Upper lobe of left lung (tissue), 6 donors: Measurements from ENCODE around the gene CAND2. TPM values are rescaled to one million over a fixed set of nuclear protein-coding genes. Genes with fewer than 3 reads are reported as not detected.

Source experiments
- ATAC-seq, 2 donors: fragments of 200-7000 bp; cut with Tn5 transposase; one replicate each; pipeline ENCODE4 v1.9.1; 2022; ENCODE audit warnings: mild to moderate bottlenecking in 2 of 2, moderate library complexity in 2 of 2; ENCODE audit not compliant: low FRiP score in 2 of 2
- DNase-seq, 2 donors: peaks; one replicate each; pipeline ENCODE4 v3.0.0-alpha.2; 2019 to 2020
- H3K27ac ChIP-seq, 4 donors: fragments of 200-600 bp; sonication (generic); one replicate each; pipeline ENCODE4 v1.5.1; 2016 to 2019
- H3K27me3 ChIP-seq, 4 donors: fragments of 200-600 bp; sonication (generic); one replicate each; pipeline ENCODE4 v1.5.1; 2017 to 2019
- H3K36me3 ChIP-seq, 4 donors: fragments of 200-600 bp; sonication (generic); one replicate each; pipeline ENCODE4 v1.5.1; 2016 to 2019
- H3K4me1 ChIP-seq, 4 donors: fragments of 200-600 bp; sonication (generic); one replicate each; pipeline ENCODE4 v1.5.1; 2018 to 2019
- H3K4me3 ChIP-seq, 4 donors: fragments of 200-600 bp; sonication (generic); one replicate each; pipeline ENCODE4 v1.5.1; 2017 to 2019; ENCODE audit warnings: mild to moderate bottlenecking in 2 of 4, moderate library complexity in 1 of 4
- H3K9me3 ChIP-seq, 4 donors: fragments of 200-600 bp; sonication (generic); one replicate each; pipeline ENCODE4 v1.5.1; 2018 to 2019
- CTCF ChIP-seq, 6 experiments: fragments of 450-650 bp in 4 of 6; fragments of 200-600 bp in 2 of 6; sonication (generic) in 2 of 6; IDR thresholded peaks; one replicate each; pipeline ENCODE4 v1.5.1; 2016 to 2019; ENCODE audit warnings: antibody characterized with exemption in 6 of 6
- EP300 ChIP-seq, 4 donors: sonication (generic); formaldehyde crosslinking; IDR thresholded peaks; one replicate each; pipeline ENCODE4 v1.5.1; 2017; ENCODE audit warnings: antibody characterized with exemption in 4 of 4, control low read depth in 2 of 4
- POLR2A ChIP-seq, 4 donors: fragments of 450-650 bp; IDR thresholded peaks; one replicate each; pipeline ENCODE4 v1.5.1; 2016 to 2017; ENCODE audit warnings: antibody characterized with exemption in 4 of 4, mild to moderate bottlenecking in 2 of 4
- POLR2AphosphoS5 ChIP-seq, 2 donors: sonication (generic); formaldehyde crosslinking; IDR thresholded peaks; one replicate each; pipeline ENCODE4 v1.5.1; 2017; ENCODE audit warnings: antibody characterized with exemption in 2 of 2
- WGBS, 2 donors: methylation state at CpG; one replicate each; pipeline ENCODE4 v1.1.5; 2017 to 2018; 5-methylcytosine and 5-hydroxymethylcytosine counted together
- total RNA-seq, 6 donors: library from RNA; depleted of rRNA in 4 of 6; stranded (reverse); fragments of >200 nt in 4 of 6; gene quantifications; one replicate each; pipeline versions ENCODE4 v1.1.0 to v1.2.1, GENCODE V29; 2016 to 2021
- donor health status: DM: no; HTN: no; CAD: no; lungs with moderate emphysema.
- donor health status: DM: no; HTN: yes; CAD: no; lungs with severe emphysema.

The CAND2 gene
- total RNA-seq, 6 donors from 2014 or later, result 2.3 to 7.3 (median 5.0) TPM

- Histone ChIP-seq H3K27ac (no peak overlapping the region), H3K27me3 (no peaks in the 10 kb centered on the region), H3K4me1 (no peaks in the 10 kb centered on the region), H3K9me3 (no peaks in the 10 kb centered on the region), H3K36me3 (peaks cover 0 to 42% (median 21%) of the 10 kb centered on the region in 4 donors), H3K4me3 (no peak overlapping the region)
- no peak for ATAC-seq
- WGBS, 2 donors, result 40 to 53% methylated on average over 2 to 14 of the region's 16 CpGs
- peak in 1 of 2 donors; percentile 81 for DNase-seq
- no peak for TF ChIP-seq POLR2AphosphoS5 (IDR thresholded peaks at IDR 0.05)
- no peak for TF ChIP-seq EP300 (IDR thresholded peaks at IDR 0.05)
- no peak for TF ChIP-seq CTCF (IDR thresholded peaks at IDR 0.05)
- no peak for TF ChIP-seq POLR2A (IDR thresholded peaks at IDR 0.05)
Measured at GRCh38 chr3:12817343-12817710, 20.8 kb downstream of the CAND2 start.

GRCh38 chr3:12818273-12818672 lies 21.8 kb downstream of the CAND2 start:
- TF ChIP-seq EP300 (IDR thresholded peaks at IDR 0.05) (no peak), POLR2AphosphoS5 (IDR thresholded peaks at IDR 0.05) (no peak), CTCF (IDR thresholded peaks at IDR 0.05) (no peak), POLR2A (IDR thresholded peaks at IDR 0.05) (no peak)
- Histone ChIP-seq H3K27me3 (no peaks in the 10 kb centered on the region), H3K27ac (no peak overlapping the region), H3K4me1 (no peaks in the 10 kb centered on the region), H3K36me3 (peaks cover 0 to 42% (median 21%) of the 10 kb centered on the region in 4 donors), H3K9me3 (no peaks in the 10 kb centered on the region), H3K4me3 (no peak overlapping the region)
- DNase-seq (no peak), ATAC-seq (no peak)
- WGBS, 2 donors, result 87 to 91% methylated on average over 8 of the region's 8 CpGs

GRCh38 chr3:12818773-12819172 lies 22.3 kb downstream of the CAND2 start:
- 78 to 84% methylated on average over 5 of the region's 5 CpGs for WGBS, 2 donors
- no peak for DNase-seq
- TF ChIP-seq CTCF (IDR thresholded peaks at IDR 0.05), result no peak
- no peak for TF ChIP-seq POLR2AphosphoS5 (IDR thresholded peaks at IDR 0.05)
- no peak for ATAC-seq
- Histone ChIP-seq H3K4me1 (no peaks in the 10 kb centered on the region), H3K27ac (no peak overlapping the region), H3K36me3 (peaks cover 0 to 42% (median 21%) of the 10 kb centered on the region in 4 donors), H3K27me3 (no peaks in the 10 kb centered on the region), H3K4me3 (no peak overlapping the region), H3K9me3 (no peaks in the 10 kb centered on the region)

DNA sequence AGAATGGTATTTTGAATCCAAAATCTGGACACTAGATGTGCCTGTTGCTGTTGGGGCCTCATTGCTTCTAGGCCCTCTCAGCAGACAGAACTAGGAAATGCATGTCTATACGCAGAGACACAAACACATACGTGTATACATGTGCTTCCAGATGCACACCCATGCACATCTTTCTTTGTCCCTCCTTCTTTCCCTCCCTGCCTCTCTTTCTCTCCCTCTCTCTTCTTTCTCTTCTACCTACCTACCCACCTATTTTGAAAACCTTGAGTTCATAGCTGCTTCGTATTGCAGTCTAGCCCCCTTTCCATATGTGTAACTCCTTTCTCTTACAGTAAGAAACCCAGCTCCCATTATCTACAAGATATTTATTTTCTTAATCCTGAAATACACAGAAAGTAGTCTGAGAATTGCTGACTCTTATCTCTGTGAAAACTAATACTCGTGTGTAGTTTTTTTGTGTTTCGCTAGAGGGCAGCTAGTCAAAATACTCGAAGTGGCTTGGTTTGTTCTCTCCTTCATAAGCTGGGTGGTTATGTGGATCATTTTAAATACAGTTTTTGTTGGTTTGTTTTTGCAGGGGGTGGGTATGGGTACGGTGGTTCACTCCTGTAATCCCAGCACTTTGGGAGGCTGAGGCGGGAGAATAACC lies 26.4 kb downstream of the CAND2 start:
- H3K27me3 ChIP-seq, result no peaks in the 10 kb centered on the region
- ATAC-seq (no peak), DNase-seq (no peak)
- WGBS, 2 donors, result 56 to 74% methylated on average over 7 to 8 of the region's 8 CpGs
- no peaks in the 10 kb centered on the region for H3K9me3 ChIP-seq
- TF ChIP-seq POLR2AphosphoS5 (IDR thresholded peaks at IDR 0.05), result no peak
- no peak for TF ChIP-seq POLR2A (IDR thresholded peaks at IDR 0.05)
- TF ChIP-seq CTCF (IDR thresholded peaks at IDR 0.05), result no peak
- no peak for TF ChIP-seq EP300 (IDR thresholded peaks at IDR 0.05)
- H3K4me1 ChIP-seq, result no peaks in the 10 kb centered on the region
- no peak overlapping the region for H3K4me3 ChIP-seq
- H3K36me3 ChIP-seq, result peaks cover 0 to 29% (median under 1%) of the 10 kb centered on the region in 4 donors
- no peak overlapping the region for H3K27ac ChIP-seq

DNA sequence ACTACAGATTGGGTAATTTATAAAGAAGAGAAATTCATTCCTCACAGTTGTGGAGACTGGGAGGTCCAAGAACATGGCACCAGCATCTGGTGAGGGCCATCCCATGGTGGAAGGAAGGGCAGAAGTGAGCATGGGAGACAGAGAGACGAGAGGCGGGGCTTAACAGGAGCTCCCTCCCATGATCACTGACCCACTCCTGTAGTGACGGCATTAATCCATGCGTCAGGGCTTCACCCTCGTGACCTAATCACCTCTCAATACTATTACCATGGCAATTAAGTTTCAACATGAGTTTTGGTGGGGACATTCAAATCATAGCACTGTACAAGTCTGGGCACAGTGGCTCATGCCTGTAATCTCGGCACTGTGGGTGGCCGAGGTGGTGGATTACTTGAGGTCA lies 27.8 kb downstream of the CAND2 start:
- H3K27ac ChIP-seq, result no peak overlapping the region
- H3K27me3 ChIP-seq, result no peaks in the 10 kb centered on the region
- H3K36me3 ChIP-seq, result peaks cover 0 to 31% (median 0%) of the 10 kb centered on the region in 4 donors
- TF ChIP-seq POLR2AphosphoS5 (IDR thresholded peaks at IDR 0.05) (no peak), CTCF (IDR thresholded peaks at IDR 0.05) (no peak), EP300 (IDR thresholded peaks at IDR 0.05) (no peak), POLR2A (IDR thresholded peaks at IDR 0.05) (no peak)
- H3K4me1 ChIP-seq, result no peaks in the 10 kb centered on the region
- 92 to 93% methylated on average over 7 of the region's 7 CpGs for WGBS, 2 donors
- ATAC-seq, result no peak
- H3K4me3 ChIP-seq, result no peak overlapping the region
- DNase-seq, result no peak
- H3K9me3 ChIP-seq, result no peaks in the 10 kb centered on the region
